HAP-1 (cell line): ENCODE results near the gene CYP4F11.
"Not testable (repeated sequence)": the region's sequence is repeated elsewhere in the genome, so short reads cannot be mapped to it uniquely, and the experiment has no call there.

Experiments used
- DNase-seq, 2 experiments: peaks; one replicate each; pipeline ENCODE4 v3.0.0-alpha.2; 2016 to 2020; ENCODE audit warnings: low spot score in 2 of 2
- H3K27me3 ChIP-seq: fragments of 250-450 bp; sonication (Bioruptor Pico); 2 replicates; pipeline ENCODE4 v1.5.1; 2020; ENCODE audit warnings: low read depth, mild to moderate bottlenecking, moderate library complexity
- H3K36me3 ChIP-seq: fragments of 250-450 bp; sonication (Bioruptor Pico); replicated peaks from 2 replicates; pipeline ENCODE4 v1.5.1; 2020; ENCODE audit warnings: mild to moderate bottlenecking
- H3K4me1 ChIP-seq: fragments of 250-450 bp; sonication (Bioruptor Pico); 2 replicates; pipeline ENCODE4 v1.5.1; 2020; ENCODE audit warnings: mild to moderate bottlenecking
- H3K4me3 ChIP-seq: fragments of 250-450 bp; sonication (Bioruptor Pico); 2 replicates; pipeline ENCODE4 v1.5.1; 2020; ENCODE audit warnings: mild to moderate bottlenecking, moderate library complexity
- H3K9me3 ChIP-seq: fragments of 250-450 bp; sonication (Bioruptor Pico); 2 replicates; pipeline ENCODE4 v1.5.1; 2020; ENCODE audit warnings: mild to moderate bottlenecking, moderate library complexity
- in situ Hi-C: fragments of 300-500 bp; cut with MboI; formaldehyde crosslinking; loops from 3 replicates; pipeline ENCODE4 v1.14.3; 2020; ENCODE audit warnings: low sequenced_read_pairs, inconsistent platforms, mixed read lengths

CYP4F11 gene

DNA sequence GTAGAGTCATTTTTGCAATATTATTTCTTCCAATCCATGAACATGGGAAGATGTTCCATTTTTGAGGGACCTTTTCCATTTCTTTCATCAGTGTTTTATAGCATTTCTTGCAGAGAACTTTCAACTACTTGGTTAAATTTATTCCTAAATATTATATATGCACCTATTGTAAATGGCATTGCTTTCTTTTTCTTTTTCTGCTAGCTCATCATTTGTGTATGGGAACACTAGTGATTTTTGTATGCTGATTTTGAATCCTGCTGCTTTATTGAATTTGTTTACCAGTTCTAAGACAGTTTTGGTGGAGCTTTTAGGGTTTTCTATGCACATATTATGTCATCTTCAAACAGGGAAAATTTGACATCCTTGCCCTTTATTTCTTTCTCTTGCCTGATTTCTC, 29.3 kb downstream of the CYP4F11 start:
- in situ Hi-C loops, result no loop called here
- H3K4me3 ChIP-seq, result no peak overlapping the region
- no peaks in the 10 kb centered on the region for H3K4me1 ChIP-seq
- DNase-seq, result no peak
- no peaks in the 10 kb centered on the region for H3K9me3 ChIP-seq
- no peaks in the 10 kb centered on the region for H3K36me3 ChIP-seq
- H3K27me3 ChIP-seq, result no peaks in the 10 kb centered on the region

DNA sequence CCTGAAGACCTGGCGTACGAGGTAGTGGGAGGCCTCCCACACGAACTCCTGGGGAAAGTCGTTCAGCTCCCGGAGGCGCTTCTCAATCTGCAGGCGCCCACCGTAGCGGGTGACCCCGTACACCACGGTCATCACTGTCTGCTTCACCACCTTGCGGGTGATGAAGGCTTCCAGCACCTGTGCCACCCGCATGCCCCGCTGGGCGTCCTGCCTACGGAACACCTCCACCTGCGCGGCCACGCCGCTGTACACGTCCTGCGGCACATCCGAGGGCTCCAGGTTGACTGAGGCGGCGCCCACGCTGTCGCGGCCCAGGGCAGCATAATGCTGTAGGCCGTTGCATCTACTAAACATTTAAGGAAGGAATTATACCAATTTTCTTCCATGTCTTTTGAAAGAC, 31.4 kb downstream of the CYP4F11 start:
- H3K27me3 ChIP-seq, H3K9me3 ChIP-seq, H3K4me3 ChIP-seq, in situ Hi-C loops, H3K4me1 ChIP-seq, H3K36me3 ChIP-seq, DNase-seq: not testable (repeated sequence)

DNA sequence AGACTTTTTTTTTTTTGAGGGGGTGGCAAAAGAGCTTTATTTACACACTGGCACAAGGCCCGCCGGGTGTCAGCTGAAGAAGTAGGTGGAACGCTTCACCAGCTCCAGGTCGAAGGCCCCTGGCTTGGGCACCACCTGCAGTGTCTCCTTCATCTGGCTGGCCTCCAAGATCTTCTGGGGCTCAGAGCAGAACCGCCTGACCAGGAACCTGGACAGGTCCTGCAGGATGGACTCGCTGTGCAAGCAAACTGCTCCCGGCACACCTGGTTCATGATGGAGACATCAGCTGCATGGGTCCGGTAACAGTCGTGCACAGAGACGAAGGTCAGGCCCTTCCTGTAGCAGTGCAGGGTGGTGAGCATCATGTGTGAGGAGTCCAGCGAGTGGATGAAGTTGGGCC, 32.1 kb downstream of the CYP4F11 start:
- Histone ChIP-seq H3K9me3 (no peaks in the 10 kb centered on the region), H3K4me1 (no peaks in the 10 kb centered on the region), H3K36me3 (no peaks in the 10 kb centered on the region), H3K27me3 (no peaks in the 10 kb centered on the region), H3K4me3 (no peak overlapping the region)
- in situ Hi-C loops, result no loop called here
- no peak for DNase-seq

DNA sequence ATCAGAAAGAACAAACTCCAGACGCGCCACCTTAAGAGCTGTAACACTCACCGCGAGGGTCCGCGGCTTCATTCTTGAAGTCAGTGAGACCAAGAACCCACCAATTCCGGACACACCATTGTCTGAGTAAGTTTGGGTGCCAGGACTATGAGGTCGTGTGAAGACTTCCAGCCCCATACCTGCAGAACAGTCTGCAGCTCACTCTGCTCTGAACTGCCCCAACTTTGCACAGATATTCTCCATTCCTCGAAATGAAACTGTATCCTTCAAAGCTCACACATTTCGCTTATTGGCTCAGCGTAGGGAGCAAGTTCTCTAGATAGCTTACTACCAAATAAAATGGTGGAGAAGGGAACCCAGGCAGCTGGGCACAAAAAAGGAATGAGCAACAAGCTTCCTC, 33.8 kb downstream of the CYP4F11 start:
- DNase-seq, result no peak
- no peak overlapping the region for H3K4me3 ChIP-seq
- H3K27me3 ChIP-seq, result no peaks in the 10 kb centered on the region
- no peaks in the 10 kb centered on the region for H3K36me3 ChIP-seq
- H3K4me1 ChIP-seq, result no peaks in the 10 kb centered on the region
- no peaks in the 10 kb centered on the region for H3K9me3 ChIP-seq
- in situ Hi-C loops, result no loop called here

DNA sequence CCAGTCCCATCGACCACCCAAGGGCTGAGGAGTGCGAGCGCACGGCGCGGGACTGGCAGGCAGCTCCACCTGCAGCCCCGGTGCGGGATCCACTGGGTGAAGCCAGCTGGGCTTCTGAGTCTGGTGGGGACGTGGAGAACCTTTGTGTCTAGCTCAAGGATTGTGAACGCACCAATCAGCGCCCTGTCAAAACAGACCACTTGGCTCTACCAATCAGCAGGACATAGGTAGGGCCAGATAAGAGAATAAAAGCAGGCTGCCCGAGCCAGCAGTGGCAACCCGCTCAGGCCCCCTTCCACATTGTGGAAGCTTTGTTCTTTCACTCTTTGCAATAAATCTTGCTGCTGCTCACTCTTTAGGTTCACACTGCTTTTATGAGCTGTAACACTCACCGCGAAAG, 34.3 kb downstream of the CYP4F11 start:
- in situ Hi-C loops, H3K27me3 ChIP-seq: not testable (repeated sequence)

DNA sequence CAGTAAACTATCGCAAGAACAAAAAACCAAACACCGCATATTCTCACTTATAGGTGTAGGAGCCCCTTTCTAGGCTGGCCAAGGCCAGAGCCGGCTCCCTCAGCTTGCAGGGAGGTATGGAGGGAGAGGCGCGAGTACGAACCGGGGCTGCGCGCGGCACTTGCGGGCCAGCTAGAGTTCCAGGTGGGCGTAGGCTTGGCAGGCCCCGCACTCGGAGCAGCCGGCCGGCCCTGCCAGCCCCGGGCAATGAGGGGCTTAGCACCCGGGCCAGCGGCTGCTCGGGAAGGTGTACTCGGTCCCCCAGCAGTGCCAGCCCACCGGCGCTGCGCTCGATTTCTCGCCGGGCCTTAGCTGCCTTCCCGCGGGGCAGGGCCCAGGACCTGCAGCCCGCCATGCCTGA, 34.8 kb downstream of the CYP4F11 start:
- DNase-seq, H3K4me1 ChIP-seq, H3K9me3 ChIP-seq, H3K36me3 ChIP-seq, H3K27me3 ChIP-seq, H3K4me3 ChIP-seq, in situ Hi-C loops: not testable (repeated sequence)

More for the DNA sequence above, 34.3 kb downstream of the CYP4F11 start:
- H3K4me3 ChIP-seq, H3K9me3 ChIP-seq, DNase-seq, H3K4me1 ChIP-seq, H3K36me3 ChIP-seq: not testable (repeated sequence)

DNA sequence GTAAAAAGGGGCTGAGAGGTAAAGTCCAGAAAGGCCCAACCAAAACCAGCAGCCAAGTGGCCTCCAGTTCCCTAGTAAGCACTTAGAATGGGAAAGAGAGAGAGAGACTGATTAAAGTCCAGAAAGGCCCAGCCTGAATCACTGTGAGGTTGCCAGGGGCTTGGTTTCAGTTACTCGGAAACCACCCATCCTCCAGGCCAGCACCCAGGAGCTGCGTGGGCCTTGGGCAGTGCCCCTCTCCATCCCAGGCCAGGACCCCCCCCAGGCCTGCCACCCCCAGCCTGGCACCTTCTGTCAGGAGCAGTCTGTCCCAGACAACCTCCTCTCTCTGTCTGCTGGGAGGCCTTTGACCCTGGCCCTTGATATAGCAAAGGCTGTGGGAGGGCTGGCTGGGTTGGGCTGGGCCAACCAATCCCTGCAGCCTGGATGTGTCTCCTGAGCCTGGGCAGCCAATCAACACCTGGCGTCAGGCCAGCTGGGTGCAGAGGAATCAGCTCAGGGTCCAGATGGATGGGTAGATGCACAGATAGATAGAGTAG, 36.5 kb downstream of the CYP4F11 start, which contains the start of gene CYP4F2:
Gene CYP4F2 (minus strand): TSS at position 337 of the 539 bp plus-strand sequence. CDS start 463 bp downstream, outside the sequence.
- no peak for DNase-seq
- Histone ChIP-seq H3K9me3 (no peaks in the 10 kb centered on the region), H3K27me3 (no peaks in the 10 kb centered on the region), H3K36me3 (no peaks in the 10 kb centered on the region), H3K4me1 (no peaks in the 10 kb centered on the region), H3K4me3 (no peak within 1 kb of the TSS)
- in situ Hi-C loops, result no loop called here

DNA sequence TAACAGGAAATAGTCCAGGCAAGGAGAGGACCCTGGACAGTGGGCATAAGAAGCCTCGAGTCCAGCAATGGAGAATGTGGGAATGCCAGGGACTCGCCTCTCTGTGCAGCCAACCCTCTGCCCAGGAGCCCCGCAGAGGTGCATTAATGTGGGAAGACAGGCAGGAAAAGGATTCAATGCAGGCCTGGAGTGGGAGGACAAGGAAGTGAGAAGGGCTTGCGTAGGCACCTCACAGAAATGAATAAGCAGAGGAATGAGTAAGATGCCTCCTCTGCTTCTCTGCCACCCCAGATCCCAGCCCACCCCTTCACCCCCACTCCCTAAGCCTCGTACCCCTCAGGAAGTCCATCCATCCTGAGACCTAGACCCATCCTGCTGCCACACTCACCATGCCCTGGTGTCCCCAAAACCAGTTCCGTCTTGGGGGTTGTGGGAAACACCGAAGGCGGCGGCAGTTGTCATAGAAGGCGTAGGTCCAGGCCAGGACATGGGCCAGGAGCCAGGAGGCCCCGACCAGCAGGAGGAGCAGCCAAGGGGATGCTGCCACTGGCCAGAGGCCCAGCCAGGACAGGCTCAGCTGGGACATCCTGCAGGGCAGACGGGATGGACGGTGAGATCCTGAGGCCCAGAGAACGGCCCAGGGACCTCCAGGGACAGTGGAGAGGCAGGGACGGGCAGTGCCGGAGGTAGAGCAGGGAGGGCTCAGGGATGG, 37.1 kb downstream of the CYP4F11 start:
- in situ Hi-C loops, result no loop called here
- no peak overlapping the region for H3K4me3 ChIP-seq
- H3K27me3 ChIP-seq, result no peaks in the 10 kb centered on the region
- no peaks in the 10 kb centered on the region for H3K4me1 ChIP-seq
- no peaks in the 10 kb centered on the region for H3K9me3 ChIP-seq
- H3K36me3 ChIP-seq, result no peaks in the 10 kb centered on the region
- no peak for DNase-seq

DNA sequence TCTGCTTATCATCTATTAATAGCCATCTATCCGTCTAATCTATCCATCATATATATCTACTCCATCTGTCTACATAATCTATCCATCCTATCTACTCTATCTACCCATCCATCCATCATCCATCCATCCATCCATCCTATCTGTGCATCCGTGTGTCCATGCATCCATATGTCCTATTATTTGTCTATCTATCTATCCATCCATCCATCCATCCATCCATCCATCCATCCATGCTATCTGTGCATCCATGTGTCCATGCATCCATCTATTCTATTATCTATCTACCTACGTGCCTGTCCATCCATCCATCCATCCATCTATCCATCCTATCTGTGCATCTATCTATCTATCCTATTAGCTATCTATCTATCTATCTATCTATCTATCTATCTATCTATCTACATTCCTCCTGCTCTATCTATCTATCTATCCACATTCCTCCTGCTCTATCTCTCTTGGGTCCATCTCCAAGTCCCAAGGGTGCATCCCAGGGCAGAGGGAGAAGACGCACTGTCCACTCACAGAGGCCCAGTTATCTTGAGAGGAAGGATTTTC, 38.4 kb downstream of the CYP4F11 start:
- H3K4me3 ChIP-seq, result no peak overlapping the region
- H3K27me3 ChIP-seq, result no peaks in the 10 kb centered on the region
- no peaks in the 10 kb centered on the region for H3K36me3 ChIP-seq
- no peaks in the 10 kb centered on the region for H3K9me3 ChIP-seq
- no peak for DNase-seq
- H3K4me1 ChIP-seq, result no peaks in the 10 kb centered on the region
- in situ Hi-C loops, result no loop called here

DNA sequence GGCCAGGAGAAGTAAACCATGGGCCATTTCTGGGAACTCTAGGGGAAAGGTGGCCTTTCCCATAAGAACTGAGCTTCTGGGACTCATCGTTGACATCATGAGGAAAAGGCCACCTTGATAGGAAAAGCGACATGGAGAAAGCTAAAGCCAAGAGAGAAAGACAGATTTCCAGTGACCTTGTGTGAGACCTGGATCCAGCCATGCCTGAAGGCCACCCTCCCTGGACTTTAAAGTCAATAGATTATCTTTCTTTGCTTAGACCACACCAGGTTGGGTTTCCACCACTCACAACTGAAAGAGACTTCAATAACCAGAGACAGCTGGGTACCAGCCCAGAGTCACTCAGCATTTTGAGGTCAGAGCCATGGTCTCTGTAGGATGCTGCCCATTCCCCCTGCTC, 40.0 kb downstream of the CYP4F11 start:
- DNase-seq, result no peak
- in situ Hi-C loops, result no loop called here

DNA sequence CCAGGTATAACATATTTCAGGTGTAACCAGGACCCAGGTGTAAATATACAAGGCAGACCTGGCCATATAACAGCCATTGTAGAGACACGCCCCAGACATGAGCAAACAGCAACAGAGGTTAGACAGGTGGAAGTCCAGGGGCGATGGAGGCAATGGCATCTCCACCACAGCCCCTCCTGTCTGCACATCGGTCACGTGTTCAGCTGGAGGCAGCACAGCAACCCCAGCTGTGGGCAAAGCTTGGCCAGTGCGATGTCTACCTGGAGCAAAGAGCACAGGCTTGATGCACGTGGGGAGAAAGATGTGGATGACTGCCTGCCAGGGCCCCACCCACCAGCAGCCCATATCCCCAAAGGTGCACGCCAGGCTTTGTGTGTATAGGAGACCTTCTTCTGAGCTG, 40.9 kb downstream of the CYP4F11 start:
- Histone ChIP-seq H3K4me1 (no peaks in the 10 kb centered on the region), H3K4me3 (no peak overlapping the region), H3K9me3 (no peaks in the 10 kb centered on the region)

More for the DNA sequence above, 40.0 kb downstream of the CYP4F11 start:
- no peaks in the 10 kb centered on the region for H3K27me3 ChIP-seq
- no peak overlapping the region for H3K4me3 ChIP-seq
- no peaks in the 10 kb centered on the region for H3K4me1 ChIP-seq
- H3K36me3 ChIP-seq, result no peaks in the 10 kb centered on the region
- H3K9me3 ChIP-seq, result no peaks in the 10 kb centered on the region

DNA sequence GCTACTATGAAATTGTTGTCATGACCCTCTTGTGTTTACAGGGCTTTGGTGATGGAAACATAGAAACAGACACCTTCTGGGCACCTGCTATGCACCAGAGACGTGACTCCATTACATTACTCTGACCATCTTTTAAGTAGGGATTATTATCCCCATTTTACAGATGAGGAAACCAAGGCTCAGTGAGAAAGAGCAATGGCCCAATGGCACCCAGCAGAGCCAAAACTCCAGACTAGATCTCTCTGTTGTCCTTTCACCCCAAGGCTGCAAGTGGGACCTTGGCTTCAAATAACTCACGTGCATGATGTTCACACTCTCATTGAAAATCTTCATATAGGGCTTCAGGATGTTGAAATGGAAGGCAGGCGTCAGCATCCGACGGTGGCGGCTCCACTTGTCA, 42.3 kb downstream of the CYP4F11 start:
- no peak overlapping the region for H3K4me3 ChIP-seq
- H3K9me3 ChIP-seq, result no peaks in the 10 kb centered on the region
- no peak for DNase-seq
- no peaks in the 10 kb centered on the region for H3K36me3 ChIP-seq
- H3K4me1 ChIP-seq, result no peaks in the 10 kb centered on the region
- in situ Hi-C loops, result no loop called here
- no peaks in the 10 kb centered on the region for H3K27me3 ChIP-seq

More for the DNA sequence above, 40.9 kb downstream of the CYP4F11 start:
- no peaks in the 10 kb centered on the region for H3K27me3 ChIP-seq
- H3K36me3 ChIP-seq, result no peaks in the 10 kb centered on the region
- no peak for DNase-seq
- in situ Hi-C loops, result no loop called here

DNA sequence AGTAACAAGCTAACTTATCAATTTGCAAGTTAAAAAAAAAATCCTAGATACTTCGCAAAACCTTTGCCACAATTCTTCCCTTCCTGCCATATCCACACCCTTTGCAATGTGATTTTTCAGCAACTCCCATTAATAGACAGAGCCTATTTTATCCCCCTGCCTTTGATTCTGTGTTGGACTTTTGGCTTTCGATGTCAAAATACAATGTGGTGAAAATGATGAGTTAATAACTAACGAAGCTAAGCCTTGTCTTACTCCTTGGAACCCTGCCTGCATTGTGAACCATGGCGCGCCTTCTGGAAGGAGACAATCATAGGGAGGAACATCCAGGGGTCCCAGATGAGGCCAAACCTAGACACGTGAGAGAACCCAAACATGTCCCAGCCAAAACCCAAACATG, 42.9 kb downstream of the CYP4F11 start:
- H3K4me1 ChIP-seq, result no peaks in the 10 kb centered on the region
- no peak for DNase-seq
- no peaks in the 10 kb centered on the region for H3K36me3 ChIP-seq
- H3K4me3 ChIP-seq, result no peak overlapping the region
- in situ Hi-C loops, result no loop called here
- no peaks in the 10 kb centered on the region for H3K9me3 ChIP-seq
- no peaks in the 10 kb centered on the region for H3K27me3 ChIP-seq

DNA sequence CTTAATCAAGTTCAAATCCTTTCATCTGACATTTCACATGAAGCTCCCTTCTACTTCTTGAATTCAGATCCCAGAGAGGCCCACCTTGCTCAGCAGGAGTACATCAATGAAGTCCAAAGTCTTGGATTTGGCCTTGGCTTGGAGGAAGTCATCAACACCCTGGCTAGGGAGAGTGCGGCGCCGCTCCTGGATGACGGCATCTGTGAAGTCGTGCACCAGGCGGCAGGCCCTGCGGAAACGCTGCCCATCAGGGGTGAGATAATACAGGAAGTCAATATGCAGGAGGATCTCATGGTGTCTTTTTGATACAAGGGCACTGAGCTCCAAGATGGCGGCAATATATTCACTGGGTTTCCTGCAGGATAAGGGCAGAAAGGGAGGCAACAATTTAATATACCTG, 45.0 kb downstream of the CYP4F11 start:
- H3K27me3 ChIP-seq, DNase-seq, H3K9me3 ChIP-seq, in situ Hi-C loops, H3K4me1 ChIP-seq, H3K4me3 ChIP-seq, H3K36me3 ChIP-seq: not testable (repeated sequence)
